NCI-H1436 treated with DMSO at 0.1 percent for 48 hours (cell line): ENCODE data around the gene HS6ST3.

Source experiments
- DNase-seq: peaks from one replicate; lab custom pipeline; 2025; lab: John Stamatoyannopoulos, UW

The HS6ST3 gene

GRCh38 chr13:96836733-96837132, 746.8 kb downstream of the HS6ST3 start:
- DNase-seq = no peak

GRCh38 chr13:96837809-96838208, 747.9 kb downstream of the HS6ST3 start:
- no peak for DNase-seq

GRCh38 chr13:96844195-96844594, 754.3 kb downstream of the HS6ST3 start:
- DNase-seq = no peak

- DNase-seq = peak; percentile 14
Observed at GRCh38 chr13:96844616-96845015, 754.7 kb downstream of the HS6ST3 start.

GRCh38 chr13:96848286-96848685, 758.4 kb downstream of the HS6ST3 start:
- DNase-seq = no peak

- no peak for DNase-seq
Observed at GRCh38 chr13:96849091-96849490, 759.2 kb downstream of the HS6ST3 start.

- DNase-seq = no peak
Observed at GRCh38 chr13:96850538-96851145, 760.7 kb downstream of the HS6ST3 start.

GRCh38 chr13:96851856-96852445, 762.0 kb downstream of the HS6ST3 start:
- DNase-seq = no peak

GRCh38 chr13:96858133-96858826, 768.4 kb downstream of the HS6ST3 start:
- DNase-seq = no peak

GRCh38 chr13:96860882-96861281, 771.0 kb downstream of the HS6ST3 start:
- DNase-seq = no peak

GRCh38 chr13:96862093-96862492, 772.2 kb downstream of the HS6ST3 start:
- no peak for DNase-seq

- DNase-seq = no peak
Observed at GRCh38 chr13:96862999-96863398, 773.1 kb downstream of the HS6ST3 start.

GRCh38 chr13:96871469-96871868, 781.6 kb downstream of the HS6ST3 start:
- no peak for DNase-seq

GRCh38 chr13:96880419-96880818, 790.5 kb downstream of the HS6ST3 start:
- no peak for DNase-seq
